Measurements from ENCODE around the gene VPS45.
"Not testable (repeated sequence)": the region's sequence is repeated elsewhere in the genome, so short reads cannot be mapped to it uniquely, and the experiment has no call there.

The VPS45 gene

GRCh38 chr1:150142083-150142482 is 74.5 kb downstream of the VPS45 start:
- no peak for DNase-seq
- no peaks in the 10 kb centered on the region for H3K27me3 ChIP-seq (replicated peaks; ENCODE audit: control insufficient read depth, insufficient read depth, low read length, poor library complexity, severe bottlenecking)
- H3K27ac ChIP-seq (ENCODE audit: insufficient read depth, low read length, poor library complexity, severe bottlenecking), result no peak overlapping the region
- no peaks in the 10 kb centered on the region for H3K36me3 ChIP-seq (ENCODE audit: control insufficient read depth, insufficient read depth, low read length)
- H3K9me3 ChIP-seq (ENCODE audit: control insufficient read depth, low read length), result no peaks in the 10 kb centered on the region
- no peak overlapping the region for H3K4me3 ChIP-seq (ENCODE audit: insufficient read depth, low read depth, low read length, poor library complexity, severe bottlenecking)
- peaks cover 11% of the 10 kb centered on the region for H3K4me1 ChIP-seq (ENCODE audit: control insufficient read depth, insufficient read depth, low read length, poor library complexity, severe bottlenecking)

DNA sequence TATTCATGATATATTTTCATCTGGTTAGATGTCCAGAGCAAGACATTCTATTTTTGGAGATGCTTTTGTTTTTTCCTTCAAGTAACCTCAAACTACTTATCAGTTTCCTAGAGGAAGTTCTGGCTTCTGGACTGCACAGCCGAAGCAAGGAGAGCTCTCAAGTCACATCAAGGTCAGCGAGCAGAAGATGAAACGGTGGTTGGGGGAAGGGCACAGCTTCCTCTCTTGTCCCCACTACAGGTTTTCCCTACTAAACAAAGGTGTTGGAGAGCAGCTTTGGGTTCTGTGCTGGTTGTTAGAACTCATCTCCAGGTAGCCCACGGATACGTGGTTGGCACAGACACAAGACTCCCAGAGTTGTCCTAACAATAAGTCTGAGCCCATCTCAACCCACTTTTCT is 77.0 kb downstream of the VPS45 start:
- DNase-seq, result no peak
- Histone ChIP-seq H3K9me3 (ENCODE audit: control insufficient read depth, low read length) (no peaks in the 10 kb centered on the region), H3K27ac (ENCODE audit: insufficient read depth, low read length, poor library complexity, severe bottlenecking) (no peak overlapping the region), H3K36me3 (ENCODE audit: control insufficient read depth, insufficient read depth, low read length) (no peaks in the 10 kb centered on the region), H3K4me1 (ENCODE audit: control insufficient read depth, insufficient read depth, low read length, poor library complexity, severe bottlenecking) (peaks cover 11% of the 10 kb centered on the region), H3K4me3 (ENCODE audit: insufficient read depth, low read depth, low read length, poor library complexity, severe bottlenecking) (peak overlapping the region; percentile 26), H3K27me3 (replicated peaks; ENCODE audit: control insufficient read depth, insufficient read depth, low read length, poor library complexity, severe bottlenecking) (no peaks in the 10 kb centered on the region)

GRCh38 chr1:150146016-150146415 is 78.4 kb downstream of the VPS45 start:
- H3K9me3 ChIP-seq (ENCODE audit: control insufficient read depth, low read length); H3K4me3 ChIP-seq (ENCODE audit: insufficient read depth, low read depth, low read length, poor library complexity, severe bottlenecking); DNase-seq; H3K27ac ChIP-seq (ENCODE audit: insufficient read depth, low read length, poor library complexity, severe bottlenecking); H3K36me3 ChIP-seq (ENCODE audit: control insufficient read depth, insufficient read depth, low read length); H3K27me3 ChIP-seq (replicated peaks; ENCODE audit: control insufficient read depth, insufficient read depth, low read length, poor library complexity, severe bottlenecking): not testable (repeated sequence)
- H3K4me1 ChIP-seq (ENCODE audit: control insufficient read depth, insufficient read depth, low read length, poor library complexity, severe bottlenecking), result peaks cover 11% of the 10 kb centered on the region

- Histone ChIP-seq H3K27me3 (replicated peaks; ENCODE audit: control insufficient read depth, insufficient read depth, low read length, poor library complexity, severe bottlenecking) (no peaks in the 10 kb centered on the region), H3K27ac (ENCODE audit: insufficient read depth, low read length, poor library complexity, severe bottlenecking) (no peak overlapping the region), H3K9me3 (ENCODE audit: control insufficient read depth, low read length) (no peaks in the 10 kb centered on the region), H3K36me3 (ENCODE audit: control insufficient read depth, insufficient read depth, low read length) (no peaks in the 10 kb centered on the region), H3K4me3 (ENCODE audit: insufficient read depth, low read depth, low read length, poor library complexity, severe bottlenecking) (no peak overlapping the region), H3K4me1 (ENCODE audit: control insufficient read depth, insufficient read depth, low read length, poor library complexity, severe bottlenecking) (peaks cover 15% of the 10 kb centered on the region)
- no peak for DNase-seq
Observed at GRCh38 chr1:150146849-150147542, 79.4 kb downstream of the VPS45 start.

GRCh38 chr1:150148837-150149270 is 81.3 kb downstream of the VPS45 start:
- H3K4me3 ChIP-seq (ENCODE audit: insufficient read depth, low read depth, low read length, poor library complexity, severe bottlenecking), result peak overlapping the region; percentile 66
- peak overlapping the region; percentile 88 for H3K27ac ChIP-seq (ENCODE audit: insufficient read depth, low read length, poor library complexity, severe bottlenecking)
- no peaks in the 10 kb centered on the region for H3K27me3 ChIP-seq (replicated peaks; ENCODE audit: control insufficient read depth, insufficient read depth, low read length, poor library complexity, severe bottlenecking)
- peaks cover 1% of the 10 kb centered on the region for H3K36me3 ChIP-seq (ENCODE audit: control insufficient read depth, insufficient read depth, low read length)
- H3K9me3 ChIP-seq (ENCODE audit: control insufficient read depth, low read length), result no peaks in the 10 kb centered on the region
- DNase-seq, result no peak
- peaks cover 17% of the 10 kb centered on the region for H3K4me1 ChIP-seq (ENCODE audit: control insufficient read depth, insufficient read depth, low read length, poor library complexity, severe bottlenecking)

GRCh38 chr1:150149271-150150132 is 81.9 kb downstream of the VPS45 start, which contains the start of gene PLEKHO1:
PLEKHO1 (plus strand) TSS chr1:150149916; CDS start chr1:150150258, 342 bp downstream.
- peak within 1 kb of the TSS; percentile 88 for H3K27ac ChIP-seq (ENCODE audit: insufficient read depth, low read length, poor library complexity, severe bottlenecking)
- H3K9me3 ChIP-seq (ENCODE audit: control insufficient read depth, low read length), result no peaks in the 10 kb centered on the region
- peak; percentile 74 to 83 (median 80) for DNase-seq
- peaks cover 16% of the 10 kb centered on the region for H3K4me1 ChIP-seq (ENCODE audit: control insufficient read depth, insufficient read depth, low read length, poor library complexity, severe bottlenecking)
- peak within 1 kb of the TSS; percentile 85 for H3K4me3 ChIP-seq (ENCODE audit: insufficient read depth, low read depth, low read length, poor library complexity, severe bottlenecking)
- peaks cover 8% of the 10 kb centered on the region for H3K36me3 ChIP-seq (ENCODE audit: control insufficient read depth, insufficient read depth, low read length)
- no peaks in the 10 kb centered on the region for H3K27me3 ChIP-seq (replicated peaks; ENCODE audit: control insufficient read depth, insufficient read depth, low read length, poor library complexity, severe bottlenecking)

GRCh38 chr1:150150133-150151021 is 82.8 kb downstream of the VPS45 start:
- Histone ChIP-seq H3K27ac (ENCODE audit: insufficient read depth, low read length, poor library complexity, severe bottlenecking) (peak overlapping the region; percentile 88), H3K4me1 (ENCODE audit: control insufficient read depth, insufficient read depth, low read length, poor library complexity, severe bottlenecking) (peaks cover 12% of the 10 kb centered on the region)
- DNase-seq, result peak in 1 of 3 donors; percentile 4

DNA sequence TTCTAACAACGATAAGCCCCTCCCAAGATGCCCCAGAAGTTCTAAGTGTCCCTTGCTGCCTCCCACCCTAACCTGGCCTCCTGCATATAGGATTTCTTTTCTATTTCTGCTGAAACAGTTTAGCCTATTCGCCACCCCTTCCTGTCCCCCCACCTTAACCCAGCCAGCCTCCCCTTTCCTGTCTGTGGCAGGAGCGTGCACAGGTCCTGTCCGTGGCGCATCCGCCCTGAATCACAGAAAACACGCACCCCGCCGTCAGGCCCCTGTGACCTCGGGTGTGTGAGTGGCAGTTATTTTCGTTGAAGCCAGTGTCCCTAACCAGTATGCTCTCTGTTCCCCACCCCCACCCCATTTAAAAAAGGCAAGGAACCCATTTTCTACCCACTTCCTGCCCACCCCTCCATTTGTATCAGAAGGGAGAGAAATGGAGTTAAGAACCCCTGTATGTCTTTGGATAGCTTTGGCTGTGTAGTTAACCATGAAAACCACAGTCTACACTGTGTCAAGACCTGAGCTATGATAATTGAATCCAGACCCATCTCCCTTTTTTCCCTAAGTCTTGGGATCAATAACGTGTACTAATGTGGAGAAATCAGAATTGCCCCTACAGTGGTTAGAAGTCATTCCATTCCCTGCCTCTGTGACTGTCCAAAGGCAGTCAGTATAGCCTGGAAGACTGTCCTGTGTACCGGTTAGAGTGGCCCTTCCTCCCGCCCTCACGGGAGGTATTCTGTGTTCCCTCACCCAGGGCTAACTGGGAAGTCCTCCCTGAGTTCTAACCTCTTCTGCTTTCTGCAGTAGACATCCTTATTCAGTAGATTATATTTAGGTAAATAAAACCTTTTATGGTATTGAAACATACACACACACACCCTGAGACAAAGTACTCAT is 84.0 kb downstream of the VPS45 start:
- Histone ChIP-seq H3K4me3 (ENCODE audit: insufficient read depth, low read depth, low read length, poor library complexity, severe bottlenecking) (peak overlapping the region; percentile 85), H3K27ac (ENCODE audit: insufficient read depth, low read length, poor library complexity, severe bottlenecking) (peak overlapping the region; percentile 88), H3K9me3 (ENCODE audit: control insufficient read depth, low read length) (no peaks in the 10 kb centered on the region), H3K36me3 (ENCODE audit: control insufficient read depth, insufficient read depth, low read length) (peaks cover 27% of the 10 kb centered on the region), H3K27me3 (replicated peaks; ENCODE audit: control insufficient read depth, insufficient read depth, low read length, poor library complexity, severe bottlenecking) (no peaks in the 10 kb centered on the region), H3K4me1 (ENCODE audit: control insufficient read depth, insufficient read depth, low read length, poor library complexity, severe bottlenecking) (peaks cover 12% of the 10 kb centered on the region)
- DNase-seq, result peak; percentile 57 to 68 (median 58)

More at GRCh38 chr1:150150133-150151021, 82.8 kb downstream of the VPS45 start:
- peak overlapping the region; percentile 85 for H3K4me3 ChIP-seq (ENCODE audit: insufficient read depth, low read depth, low read length, poor library complexity, severe bottlenecking)
- H3K27me3 ChIP-seq (replicated peaks; ENCODE audit: control insufficient read depth, insufficient read depth, low read length, poor library complexity, severe bottlenecking), result no peaks in the 10 kb centered on the region
- peaks cover 16% of the 10 kb centered on the region for H3K36me3 ChIP-seq (ENCODE audit: control insufficient read depth, insufficient read depth, low read length)
- H3K9me3 ChIP-seq (ENCODE audit: control insufficient read depth, low read length), result no peaks in the 10 kb centered on the region

DNA sequence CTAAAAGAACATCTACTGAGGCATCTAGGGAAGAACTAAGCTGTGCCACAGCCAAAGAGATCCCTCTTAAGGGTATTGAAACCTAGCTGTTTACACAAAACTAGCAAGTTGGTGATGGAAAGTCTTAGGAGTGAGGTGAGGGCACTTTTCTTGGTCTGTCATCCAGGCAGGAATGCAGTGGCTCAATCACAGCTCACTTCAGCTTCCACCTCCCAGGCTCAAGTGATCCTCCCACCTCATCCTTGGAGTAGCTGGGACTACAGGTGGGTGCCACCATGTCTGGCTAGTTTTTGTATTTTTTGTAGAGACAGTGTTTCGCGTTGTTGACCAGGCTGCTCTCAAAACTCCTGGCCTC is 84.6 kb downstream of the VPS45 start:
- Histone ChIP-seq H3K27ac (ENCODE audit: insufficient read depth, low read length, poor library complexity, severe bottlenecking) (peak overlapping the region; percentile 88), H3K4me1 (ENCODE audit: control insufficient read depth, insufficient read depth, low read length, poor library complexity, severe bottlenecking) (peaks cover 6% of the 10 kb centered on the region), H3K9me3 (ENCODE audit: control insufficient read depth, low read length) (no peaks in the 10 kb centered on the region), H3K36me3 (ENCODE audit: control insufficient read depth, insufficient read depth, low read length) (peaks cover 33% of the 10 kb centered on the region), H3K4me3 (ENCODE audit: insufficient read depth, low read depth, low read length, poor library complexity, severe bottlenecking) (peak overlapping the region; percentile 85), H3K27me3 (replicated peaks; ENCODE audit: control insufficient read depth, insufficient read depth, low read length, poor library complexity, severe bottlenecking) (no peaks in the 10 kb centered on the region)
- DNase-seq, result no peak

All from effector memory CD4-positive, alpha-beta T cell (primary cell).